HEK293 (cell line): ENCODE measurements around the gene KCNMA1.

Source experiments
- KLF17 ChIP-seq: fragments of 450-650 bp; formaldehyde crosslinking; IDR thresholded peaks from 2 replicates; pipeline ENCODE4 v1.5.1; 2016; ENCODE audit warnings: missing biosample characterization, missing genetic modification characterization
- KLF8 ChIP-seq: fragments of 450-650 bp; formaldehyde crosslinking; IDR thresholded peaks from 2 replicates; pipeline ENCODE4 v1.5.1; 2016; ENCODE audit warnings: missing biosample characterization, missing genetic modification characterization
- PRDM10 ChIP-seq: fragments of 450-650 bp; formaldehyde crosslinking; IDR thresholded peaks from 2 replicates; pipeline ENCODE4 v1.5.1; 2016; ENCODE audit warnings: missing biosample characterization, missing genetic modification characterization
- SALL2 ChIP-seq: fragments of 450-650 bp; formaldehyde crosslinking; IDR thresholded peaks from 2 replicates; pipeline ENCODE4 v1.5.0; 2017; ENCODE audit warnings: missing biosample characterization, mild to moderate bottlenecking, missing genetic modification characterization, borderline replicate concordance
- SCRT1 ChIP-seq: fragments of 450-650 bp; formaldehyde crosslinking; IDR thresholded peaks from 2 replicates; pipeline ENCODE4 v1.5.1; 2016; ENCODE audit warnings: missing biosample characterization, missing genetic modification characterization, borderline replicate concordance
- SP2 ChIP-seq: fragments of 450-650 bp; formaldehyde crosslinking; IDR thresholded peaks from 2 replicates; pipeline ENCODE4 v1.5.1; 2016; ENCODE audit warnings: missing biosample characterization, missing genetic modification characterization
- SP3 ChIP-seq: fragments of 450-650 bp; formaldehyde crosslinking; IDR thresholded peaks from 2 replicates; pipeline ENCODE4 v1.5.1; 2016; ENCODE audit warnings: missing biosample characterization, missing genetic modification characterization
- SP7 ChIP-seq: fragments of 450-650 bp; formaldehyde crosslinking; IDR thresholded peaks from 2 replicates; pipeline ENCODE4 v1.5.1; 2016; ENCODE audit warnings: missing biosample characterization, missing genetic modification characterization
- WT1 ChIP-seq: fragments of 450-650 bp; formaldehyde crosslinking; IDR thresholded peaks from 2 replicates; pipeline ENCODE4 v1.5.1; 2016; ENCODE audit warnings: missing biosample characterization, missing genetic modification characterization
- ZBTB20 ChIP-seq: fragments of 450-650 bp; formaldehyde crosslinking; IDR thresholded peaks from 2 replicates; pipeline ENCODE4 v1.5.1; 2016; ENCODE audit warnings: missing biosample characterization, missing genetic modification characterization
- ZNF10 ChIP-seq: fragments of 450-650 bp; formaldehyde crosslinking; IDR thresholded peaks from 2 replicates; pipeline ENCODE4 v1.5.1; 2017; ENCODE audit warnings: missing biosample characterization, missing genetic modification characterization
- ZNF112 ChIP-seq: fragments of 450-650 bp; formaldehyde crosslinking; IDR thresholded peaks from 2 replicates; pipeline ENCODE4 v1.5.0; 2017; ENCODE audit warnings: missing biosample characterization, missing genetic modification characterization
- ZNF133 ChIP-seq: fragments of 450-650 bp; formaldehyde crosslinking; IDR thresholded peaks from 2 replicates; pipeline ENCODE4 v1.5.1; 2016; ENCODE audit warnings: missing biosample characterization, missing genetic modification characterization
- ZNF157 ChIP-seq: fragments of 450-650 bp; formaldehyde crosslinking; IDR thresholded peaks from 2 replicates; pipeline ENCODE4 v1.5.1; 2016; ENCODE audit warnings: missing biosample characterization, missing genetic modification characterization
- ZNF19 ChIP-seq: fragments of 450-650 bp; formaldehyde crosslinking; IDR thresholded peaks from 2 replicates; pipeline ENCODE4; 2016; ENCODE audit warnings: missing biosample characterization, missing genetic modification characterization, low read depth
- ZNF223 ChIP-seq: fragments of 450-650 bp; formaldehyde crosslinking; IDR thresholded peaks from 2 replicates; pipeline ENCODE4 v1.5.1; 2016; ENCODE audit warnings: missing biosample characterization, missing genetic modification characterization
- ZNF239 ChIP-seq: fragments of 450-650 bp; formaldehyde crosslinking; IDR thresholded peaks from 2 replicates; pipeline ENCODE4 v1.5.1; 2016; ENCODE audit warnings: missing biosample characterization, missing genetic modification characterization
- ZNF24 ChIP-seq: fragments of 450-650 bp; formaldehyde crosslinking; IDR thresholded peaks from 2 replicates; pipeline ENCODE4 v1.5.1; 2016; ENCODE audit warnings: missing biosample characterization, missing genetic modification characterization
- ZNF274 ChIP-seq, 2 experiments: fragments of 200-500 bp in 1 of 2; fragments of 450-650 bp in 1 of 2; sonication (Bioruptor generic) in 1 of 2; formaldehyde crosslinking in 1 of 2; IDR thresholded peaks; 2 replicates each; pipeline versions ENCODE4 v1.5.1 to v1.6.1; 2014 to 2016; ENCODE audit warnings: borderline replicate concordance in 1 of 2, inconsistent platforms in 1 of 2, low read length in 1 of 2, missing biosample characterization in 1 of 2, missing genetic modification characterization in 1 of 2
- ZNF362 ChIP-seq: fragments of 450-650 bp; formaldehyde crosslinking; IDR thresholded peaks from 2 replicates; pipeline ENCODE4 v1.5.1; 2016; ENCODE audit warnings: missing biosample characterization, missing genetic modification characterization
- ZNF514 ChIP-seq: fragments of 450-650 bp; formaldehyde crosslinking; IDR thresholded peaks from 2 replicates; pipeline ENCODE4 v1.5.1; 2016; ENCODE audit warnings: missing biosample characterization, missing genetic modification characterization
- ZNF561 ChIP-seq: fragments of 450-650 bp; IDR thresholded peaks from 2 replicates; pipeline ENCODE4 v1.5.1; 2018; ENCODE audit warnings: missing biosample characterization, missing genetic modification characterization, borderline replicate concordance
- ZNF571 ChIP-seq: fragments of 450-650 bp; formaldehyde crosslinking; IDR thresholded peaks from 2 replicates; pipeline ENCODE4 v1.5.0; 2017; ENCODE audit warnings: missing biosample characterization, missing genetic modification characterization
- ZNF580 ChIP-seq: fragments of 450-650 bp; formaldehyde crosslinking; IDR thresholded peaks from 2 replicates; pipeline ENCODE4 v1.5.1; 2016; ENCODE audit warnings: missing biosample characterization, missing genetic modification characterization
- ZNF610 ChIP-seq: fragments of 450-650 bp; formaldehyde crosslinking; IDR thresholded peaks from 2 replicates; pipeline ENCODE4 v1.5.1; 2016; ENCODE audit warnings: missing biosample characterization, missing genetic modification characterization, borderline replicate concordance
- ZNF629 ChIP-seq: fragments of 450-650 bp; formaldehyde crosslinking; IDR thresholded peaks from 2 replicates; pipeline ENCODE4 v1.5.1; 2017; ENCODE audit warnings: missing biosample characterization, missing genetic modification characterization
- ZNF660 ChIP-seq: fragments of 450-650 bp; IDR thresholded peaks from 2 replicates; pipeline ENCODE4 v1.5.1; 2018; ENCODE audit warnings: missing biosample characterization, mild to moderate bottlenecking, missing genetic modification characterization
- ZNF785 ChIP-seq: fragments of 450-650 bp; formaldehyde crosslinking; IDR thresholded peaks from 2 replicates; pipeline ENCODE4 v1.5.1; 2016; ENCODE audit warnings: missing biosample characterization, missing genetic modification characterization
- TF ChIP-seq, protein P1 (sequence below): fragments of 450-650 bp; formaldehyde crosslinking; IDR thresholded peaks from 2 replicates; pipeline ENCODE4 v1.5.1; 2016; ENCODE audit warnings: missing biosample characterization, missing genetic modification characterization, low read depth
- TF ChIP-seq, protein P2 (sequence below): fragments of 450-650 bp; IDR thresholded peaks from 2 replicates; pipeline ENCODE4 v1.5.1; 2018; ENCODE audit warnings: missing biosample characterization, missing genetic modification characterization
- TF ChIP-seq, protein P3 (sequence below): fragments of 450-650 bp; formaldehyde crosslinking; optimal IDR thresholded peaks from 2 replicates; pipeline ENCODE3; 2016; ENCODE audit warnings: missing biosample characterization, mild to moderate bottlenecking, missing genetic modification characterization

The KCNMA1 gene

DNA sequence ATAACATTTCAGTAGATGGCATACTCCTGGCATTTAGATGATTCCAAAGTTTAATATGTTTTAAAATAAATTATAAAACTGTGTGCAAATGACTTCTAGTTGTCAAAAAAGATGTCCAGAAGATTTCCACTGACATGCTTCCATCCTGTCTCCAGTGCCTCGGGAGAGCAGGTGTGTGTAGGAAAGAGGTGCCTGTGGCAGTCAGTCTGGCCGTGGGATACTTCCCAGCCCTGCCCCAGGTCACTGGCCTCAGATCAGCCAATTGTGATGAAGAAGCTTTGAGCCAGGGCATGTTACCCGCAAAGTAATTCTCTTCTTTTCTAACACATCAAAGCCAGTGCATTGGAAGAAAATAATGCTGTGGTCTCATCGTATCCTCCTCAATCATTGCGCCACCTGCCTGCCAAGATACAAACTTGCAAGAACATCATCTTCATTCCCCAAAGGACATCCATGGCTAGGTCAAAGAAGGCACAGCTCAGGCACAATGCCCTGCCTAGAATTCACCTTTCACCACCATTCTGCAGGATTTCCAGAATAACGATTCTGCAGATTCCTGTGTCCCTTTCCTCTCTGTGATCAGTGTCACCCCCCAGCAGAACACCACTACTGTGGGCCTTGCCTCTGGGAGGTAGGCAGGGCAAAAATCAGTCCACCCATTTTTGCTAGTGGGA lies 6.3 kb upstream of the KCNMA1 start (continued):
- TF ChIP-seq ZNF239 (tag by site-specific recombination) = no peak
- no peak for TF ChIP-seq ZNF785 (tag by site-specific recombination)
- TF ChIP-seq ZNF610 (tag by site-specific recombination) = no peak
- no peak for TF ChIP-seq SALL2 (tag by site-specific recombination)
- no peak for TF ChIP-seq ZNF223 (tag by site-specific recombination)
- 0 out of 2 replicates have a peak, but pooled peaks have one; percentile 16 for TF ChIP-seq ZNF660 (tag by site-specific recombination)
- no peak for TF ChIP-seq ZNF571
- TF ChIP-seq ZNF10 (tag by site-specific recombination) = no peak
- no peak for TF ChIP-seq ZNF629 (tag by site-specific recombination)
- TF ChIP-seq, protein P1, sequence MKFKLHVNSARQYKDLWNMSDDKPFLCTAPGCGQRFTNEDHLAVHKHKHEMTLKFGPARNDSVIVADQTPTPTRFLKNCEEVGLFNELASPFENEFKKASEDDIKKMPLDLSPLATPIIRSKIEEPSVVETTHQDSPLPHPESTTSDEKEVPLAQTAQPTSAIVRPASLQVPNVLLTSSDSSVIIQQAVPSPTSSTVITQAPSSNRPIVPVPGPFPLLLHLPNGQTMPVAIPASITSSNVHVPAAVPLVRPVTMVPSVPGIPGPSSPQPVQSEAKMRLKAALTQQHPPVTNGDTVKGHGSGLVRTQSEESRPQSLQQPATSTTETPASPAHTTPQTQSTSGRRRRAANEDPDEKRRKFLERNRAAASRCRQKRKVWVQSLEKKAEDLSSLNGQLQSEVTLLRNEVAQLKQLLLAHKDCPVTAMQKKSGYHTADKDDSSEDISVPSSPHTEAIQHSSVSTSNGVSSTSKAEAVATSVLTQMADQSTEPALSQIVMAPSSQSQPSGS = no peak
- TF ChIP-seq KLF8 = no peak
- TF ChIP-seq ZBTB20 (tag by site-specific recombination) = no peak
- no peak for TF ChIP-seq SCRT1 (tag by site-specific recombination)
- no peak for TF ChIP-seq ZNF157
- no peak for TF ChIP-seq SP2 (tag by site-specific recombination)
- TF ChIP-seq, protein P2, sequence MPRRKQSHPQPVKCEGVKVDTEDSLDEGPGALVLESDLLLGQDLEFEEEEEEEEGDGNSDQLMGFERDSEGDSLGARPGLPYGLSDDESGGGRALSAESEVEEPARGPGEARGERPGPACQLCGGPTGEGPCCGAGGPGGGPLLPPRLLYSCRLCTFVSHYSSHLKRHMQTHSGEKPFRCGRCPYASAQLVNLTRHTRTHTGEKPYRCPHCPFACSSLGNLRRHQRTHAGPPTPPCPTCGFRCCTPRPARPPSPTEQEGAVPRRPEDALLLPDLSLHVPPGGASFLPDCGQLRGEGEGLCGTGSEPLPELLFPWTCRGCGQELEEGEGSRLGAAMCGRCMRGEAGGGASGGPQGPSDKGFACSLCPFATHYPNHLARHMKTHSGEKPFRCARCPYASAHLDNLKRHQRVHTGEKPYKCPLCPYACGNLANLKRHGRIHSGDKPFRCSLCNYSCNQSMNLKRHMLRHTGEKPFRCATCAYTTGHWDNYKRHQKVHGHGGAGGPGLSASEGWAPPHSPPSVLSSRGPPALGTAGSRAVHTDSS (tag by site-specific recombination) = no peak
- peak; percentile 100 for TF ChIP-seq ZNF133 (tag by site-specific recombination)
- TF ChIP-seq ZNF24 = no peak
- no peak for TF ChIP-seq ZNF561 (tag by site-specific recombination)
- no peak for TF ChIP-seq ZNF514 (tag by site-specific recombination)
- no peak for TF ChIP-seq PRDM10 (tag by site-specific recombination)
- no peak for TF ChIP-seq SP7 (tag by site-specific recombination)
- no peak for TF ChIP-seq ZNF112
- no peak for TF ChIP-seq WT1 (tag by site-specific recombination)
- TF ChIP-seq ZNF580 (tag by site-specific recombination) = 0 out of 2 replicates have a peak, but pooled peaks have one; percentile 8
- no peak for TF ChIP-seq ZNF362
- TF ChIP-seq, protein P3, sequence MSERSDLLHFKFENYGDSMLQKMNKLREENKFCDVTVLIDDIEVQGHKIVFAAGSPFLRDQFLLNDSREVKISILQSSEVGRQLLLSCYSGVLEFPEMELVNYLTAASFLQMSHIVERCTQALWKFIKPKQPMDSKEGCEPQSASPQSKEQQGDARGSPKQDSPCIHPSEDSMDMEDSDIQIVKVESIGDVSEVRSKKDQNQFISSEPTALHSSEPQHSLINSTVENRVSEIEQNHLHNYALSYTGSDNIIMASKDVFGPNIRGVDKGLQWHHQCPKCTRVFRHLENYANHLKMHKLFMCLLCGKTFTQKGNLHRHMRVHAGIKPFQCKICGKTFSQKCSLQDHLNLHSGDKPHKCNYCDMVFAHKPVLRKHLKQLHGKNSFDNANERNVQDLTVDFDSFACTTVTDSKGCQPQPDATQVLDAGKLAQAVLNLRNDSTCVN = no peak
- no peak for TF ChIP-seq ZNF19 (tag by site-specific recombination)
- TF ChIP-seq KLF17 = no peak
- TF ChIP-seq SP3 (tag by site-specific recombination) = no peak
- no peak for TF ChIP-seq ZNF274 (IDR thresholded peaks at IDR 0.05; ENCODE audit: low read length)
- TF ChIP-seq ZNF274 (tag by site-specific recombination; IDR thresholded peaks at IDR 0.05; ENCODE audit: borderline replicate concordance) = no peak
